T-helper 1 cell treated with Interleukin-12 subunit alpha and Interleukin-12 subunit beta and Interleukin-4 antibody, amounts not matched to agents 30 μg/mL and 1 μg/mL, for 36 hours (primary cell): ENCODE data around the gene CAB39L.

Source experiments
- H3K27ac Mint-ChIP-seq: one replicate; pipeline ENCODE4 v1.8.0; 2021; ENCODE audit warnings: mild to moderate bottlenecking, mixed read lengths
- H3K27me3 Mint-ChIP-seq: one replicate; pipeline ENCODE4 v1.8.0; 2021; ENCODE audit warnings: low read depth, mixed read lengths
- H3K36me3 Mint-ChIP-seq: one replicate; pipeline ENCODE4 v1.8.0; 2021; ENCODE audit warnings: low read depth, mixed read lengths
- H3K4me1 Mint-ChIP-seq: one replicate; pipeline ENCODE4 v1.8.0; 2021; ENCODE audit warnings: low read depth, mixed read lengths
- H3K4me3 Mint-ChIP-seq: one replicate; pipeline ENCODE4 v1.8.0; 2021; ENCODE audit warnings: mild to moderate bottlenecking, moderate library complexity, mixed read lengths
- H3K9me3 Mint-ChIP-seq: one replicate; pipeline ENCODE4 v1.8.0; 2021; ENCODE audit warnings: mixed read lengths

Gene CAB39L

GRCh38 chr13:49452725-49453457 is 9.0 kb upstream of the CAB39L start:
- Mint-ChIP-seq H3K4me1 (peaks cover 28% of the 10 kb centered on the region), H3K4me3 (no peak overlapping the region)

GRCh38 chr13:49450105-49450819 is 6.4 kb upstream of the CAB39L start:
- Mint-ChIP-seq H3K27ac (no peak overlapping the region), H3K9me3 (no peaks in the 10 kb centered on the region), H3K4me3 (no peak overlapping the region), H3K36me3 (peaks cover 21% of the 10 kb centered on the region), H3K27me3 (no peaks in the 10 kb centered on the region), H3K4me1 (peaks cover 40% of the 10 kb centered on the region)

More at GRCh38 chr13:49452725-49453457, 9.0 kb upstream of the CAB39L start:
- H3K27me3 Mint-ChIP-seq, result no peaks in the 10 kb centered on the region
- no peak overlapping the region for H3K27ac Mint-ChIP-seq
- H3K36me3 Mint-ChIP-seq, result peaks cover 19% of the 10 kb centered on the region
- H3K9me3 Mint-ChIP-seq, result no peaks in the 10 kb centered on the region

DNA sequence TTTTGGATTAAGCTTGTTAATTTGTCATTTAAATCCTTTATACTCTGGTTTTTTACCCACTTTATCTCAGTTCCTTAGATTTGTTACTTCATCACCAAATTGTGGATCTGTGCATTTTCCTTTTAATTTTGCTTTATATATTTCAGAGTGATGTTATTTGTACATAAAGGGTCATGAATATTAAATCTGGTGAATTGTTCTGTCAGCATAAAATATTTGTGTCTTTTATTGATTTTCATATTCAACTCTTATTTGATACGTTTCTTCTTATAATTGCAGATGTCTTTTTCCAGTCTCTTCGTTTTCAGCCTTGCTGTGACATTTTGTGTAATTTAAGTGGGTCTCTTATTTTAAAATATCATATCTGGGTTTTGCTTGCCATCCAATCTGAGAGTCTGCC is 4.9 kb upstream of the CAB39L start:
- Mint-ChIP-seq H3K4me3 (no peak overlapping the region), H3K36me3 (peaks cover 20% of the 10 kb centered on the region), H3K27ac (no peak overlapping the region), H3K4me1 (peaks cover 31% of the 10 kb centered on the region), H3K9me3 (no peaks in the 10 kb centered on the region), H3K27me3 (no peaks in the 10 kb centered on the region)

DNA sequence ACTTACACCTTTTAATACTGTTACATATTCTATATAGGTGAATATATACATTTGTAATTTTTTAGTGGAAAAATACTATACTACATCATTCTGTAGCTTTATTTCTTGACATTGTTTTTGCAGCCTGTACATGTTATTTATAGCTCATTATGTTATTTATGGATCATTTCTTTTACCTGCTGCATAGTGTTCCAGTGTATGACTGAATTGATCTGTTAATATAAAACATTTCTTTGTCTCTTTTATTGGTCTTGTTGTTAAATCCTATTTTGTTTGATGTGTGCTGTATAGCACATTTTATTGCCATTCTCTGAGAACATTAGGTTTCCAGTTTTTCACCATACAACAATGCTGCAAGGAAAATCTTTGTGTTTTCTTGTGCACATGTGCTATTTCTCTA is 2.6 kb upstream of the CAB39L start:
- peaks cover 42% of the 10 kb centered on the region for H3K4me1 Mint-ChIP-seq
- H3K36me3 Mint-ChIP-seq, result peaks cover 16% of the 10 kb centered on the region
- H3K27ac Mint-ChIP-seq, result peak overlapping the region; percentile 68
- no peaks in the 10 kb centered on the region for H3K27me3 Mint-ChIP-seq
- peak overlapping the region; percentile 66 for H3K4me3 Mint-ChIP-seq
- no peaks in the 10 kb centered on the region for H3K9me3 Mint-ChIP-seq

DNA sequence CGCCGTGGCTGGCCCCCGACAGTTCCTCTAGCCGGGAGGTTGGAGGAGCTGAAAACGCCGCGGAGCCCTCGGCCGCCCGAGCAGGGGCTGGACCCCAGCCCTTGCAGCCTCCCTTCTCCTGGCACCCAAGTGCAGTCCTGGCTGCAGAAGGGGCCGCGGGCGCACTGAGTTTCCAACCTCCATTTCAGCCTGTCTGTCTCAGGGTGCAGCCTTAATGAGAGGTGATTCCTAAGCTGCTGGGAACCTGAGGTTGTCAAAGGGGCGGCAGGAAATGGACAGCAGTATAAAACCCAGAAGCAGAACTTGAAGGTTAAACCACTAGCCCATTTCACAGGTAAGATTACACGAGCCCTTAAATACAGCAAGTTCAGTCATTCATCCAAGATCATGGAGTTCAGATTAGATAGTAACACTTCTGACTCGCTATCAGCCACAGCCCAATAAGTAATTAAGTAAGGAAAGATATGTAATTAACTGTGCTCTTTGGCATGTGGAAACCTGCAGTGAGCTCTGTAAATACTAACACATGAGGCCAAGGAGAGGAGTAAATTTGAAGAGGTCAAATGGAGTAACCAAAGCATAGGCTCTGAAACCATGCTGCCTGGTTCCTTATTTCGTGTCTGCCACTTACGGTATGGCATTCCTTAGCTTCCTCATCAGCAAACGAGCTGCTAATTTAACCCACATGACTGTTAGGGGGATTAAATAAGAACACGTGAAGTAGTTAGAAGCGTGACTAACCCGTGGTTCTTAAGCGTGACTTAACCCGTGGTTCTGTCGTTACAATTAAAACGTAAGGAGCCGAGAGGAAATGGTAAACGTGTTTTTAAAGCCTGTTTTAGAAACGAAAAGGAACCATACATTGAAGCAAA is 896 bp upstream of the CAB39L start:
- no peaks in the 10 kb centered on the region for H3K9me3 Mint-ChIP-seq
- peak overlapping the region; percentile 99 for H3K27ac Mint-ChIP-seq
- H3K36me3 Mint-ChIP-seq, result peaks cover 13% of the 10 kb centered on the region
- peaks cover 36% of the 10 kb centered on the region for H3K4me1 Mint-ChIP-seq
- H3K27me3 Mint-ChIP-seq, result no peaks in the 10 kb centered on the region
- H3K4me3 Mint-ChIP-seq, result peak overlapping the region; percentile 94

- peaks cover 6% of the 10 kb centered on the region for H3K36me3 Mint-ChIP-seq
- peaks cover 4% of the 10 kb centered on the region for H3K27me3 Mint-ChIP-seq
- peaks cover 30% of the 10 kb centered on the region for H3K4me1 Mint-ChIP-seq
- H3K9me3 Mint-ChIP-seq, result no peaks in the 10 kb centered on the region
- H3K4me3 Mint-ChIP-seq, result peak overlapping the region; percentile 94
- peak overlapping the region; percentile 99 for H3K27ac Mint-ChIP-seq
These were observed 534 bp downstream of the CAB39L start for GRCh38 chr13:49443357-49443703.

- H3K9me3 Mint-ChIP-seq, result no peaks in the 10 kb centered on the region
- peak overlapping the region; percentile 23 for H3K27ac Mint-ChIP-seq
- peaks cover 4% of the 10 kb centered on the region for H3K27me3 Mint-ChIP-seq
- peaks cover 22% of the 10 kb centered on the region for H3K4me1 Mint-ChIP-seq
- H3K36me3 Mint-ChIP-seq, result peaks cover 3% of the 10 kb centered on the region
- H3K4me3 Mint-ChIP-seq, result peak overlapping the region; percentile 9
These were observed 2.0 kb downstream of the CAB39L start for GRCh38 chr13:49441846-49442245.

GRCh38 chr13:49441312-49441711 is 2.6 kb downstream of the CAB39L start:
- H3K27ac Mint-ChIP-seq, result no peak overlapping the region
- no peak overlapping the region for H3K4me3 Mint-ChIP-seq
- H3K27me3 Mint-ChIP-seq, result peaks cover 4% of the 10 kb centered on the region
- no peaks in the 10 kb centered on the region for H3K9me3 Mint-ChIP-seq
- H3K4me1 Mint-ChIP-seq, result peaks cover 17% of the 10 kb centered on the region
- peaks cover 3% of the 10 kb centered on the region for H3K36me3 Mint-ChIP-seq

DNA sequence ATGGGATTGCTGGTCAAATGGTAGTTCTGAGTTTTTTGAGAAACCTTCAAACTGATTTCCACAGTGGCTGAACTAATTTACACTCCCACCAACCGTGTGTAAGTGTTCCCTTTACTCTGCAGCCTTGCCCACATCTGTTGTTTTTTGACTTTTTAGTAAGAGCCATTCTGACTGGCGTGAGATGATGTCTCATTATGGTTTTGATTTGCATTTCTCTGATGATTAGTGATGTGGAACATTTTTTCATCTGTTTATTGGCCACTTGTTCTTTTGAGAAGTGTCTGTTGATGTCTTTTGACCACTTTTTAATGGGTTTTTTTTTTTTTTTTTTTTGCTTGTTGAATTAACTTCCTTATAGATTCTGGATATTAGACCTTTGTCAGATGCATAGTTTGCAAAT is 4.3 kb downstream of the CAB39L start:
- Mint-ChIP-seq H3K9me3 (no peaks in the 10 kb centered on the region), H3K27ac (no peak overlapping the region), H3K4me3 (no peak overlapping the region), H3K36me3 (peaks cover 3% of the 10 kb centered on the region), H3K4me1 (peaks cover 14% of the 10 kb centered on the region), H3K27me3 (peaks cover 4% of the 10 kb centered on the region)

- H3K4me1 Mint-ChIP-seq, result peaks cover 8% of the 10 kb centered on the region
- peaks cover 4% of the 10 kb centered on the region for H3K36me3 Mint-ChIP-seq
- H3K4me3 Mint-ChIP-seq, result no peak overlapping the region
- H3K27me3 Mint-ChIP-seq, result peaks cover 4% of the 10 kb centered on the region
- H3K27ac Mint-ChIP-seq, result no peak overlapping the region
- no peaks in the 10 kb centered on the region for H3K9me3 Mint-ChIP-seq
These were observed 6.2 kb downstream of the CAB39L start for GRCh38 chr13:49437705-49438104.

- Mint-ChIP-seq H3K27ac (no peak overlapping the region), H3K4me1 (peaks cover 3% of the 10 kb centered on the region), H3K4me3 (no peak overlapping the region)
These were observed 7.0 kb downstream of the CAB39L start for GRCh38 chr13:49436890-49437289.

GRCh38 chr13:49435992-49436391 is 7.9 kb downstream of the CAB39L start:
- Mint-ChIP-seq H3K27ac (no peak overlapping the region), H3K36me3 (peaks cover 4% of the 10 kb centered on the region), H3K27me3 (peaks cover 4% of the 10 kb centered on the region), H3K4me1 (no peaks in the 10 kb centered on the region), H3K9me3 (no peaks in the 10 kb centered on the region), H3K4me3 (no peak overlapping the region)

More at GRCh38 chr13:49436890-49437289, 7.0 kb downstream of the CAB39L start:
- peaks cover 4% of the 10 kb centered on the region for H3K27me3 Mint-ChIP-seq
- peaks cover 4% of the 10 kb centered on the region for H3K36me3 Mint-ChIP-seq
- H3K9me3 Mint-ChIP-seq, result no peaks in the 10 kb centered on the region

DNA sequence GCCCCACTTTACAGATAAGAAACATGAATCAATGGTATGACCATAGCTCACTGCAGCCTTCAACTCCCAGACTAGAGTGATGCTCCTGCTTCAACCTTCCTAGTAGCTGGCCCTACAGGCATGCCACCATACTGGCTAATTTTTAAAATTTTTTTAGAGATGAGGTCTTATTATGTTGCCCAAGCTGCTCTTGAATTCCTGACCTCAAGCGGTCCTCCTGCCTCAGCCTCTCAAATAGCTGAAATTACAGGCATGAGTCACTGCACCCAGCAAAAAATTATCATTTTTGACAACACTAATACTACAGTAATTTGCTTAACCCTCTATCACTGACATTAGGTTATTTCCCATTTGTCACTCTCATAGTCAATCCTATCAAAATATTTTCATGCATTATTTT is 14.7 kb downstream of the CAB39L start:
- Mint-ChIP-seq H3K4me1 (no peaks in the 10 kb centered on the region), H3K27me3 (no peaks in the 10 kb centered on the region), H3K9me3 (no peaks in the 10 kb centered on the region), H3K4me3 (no peak overlapping the region), H3K36me3 (peaks cover 3% of the 10 kb centered on the region), H3K27ac (no peak overlapping the region)

DNA sequence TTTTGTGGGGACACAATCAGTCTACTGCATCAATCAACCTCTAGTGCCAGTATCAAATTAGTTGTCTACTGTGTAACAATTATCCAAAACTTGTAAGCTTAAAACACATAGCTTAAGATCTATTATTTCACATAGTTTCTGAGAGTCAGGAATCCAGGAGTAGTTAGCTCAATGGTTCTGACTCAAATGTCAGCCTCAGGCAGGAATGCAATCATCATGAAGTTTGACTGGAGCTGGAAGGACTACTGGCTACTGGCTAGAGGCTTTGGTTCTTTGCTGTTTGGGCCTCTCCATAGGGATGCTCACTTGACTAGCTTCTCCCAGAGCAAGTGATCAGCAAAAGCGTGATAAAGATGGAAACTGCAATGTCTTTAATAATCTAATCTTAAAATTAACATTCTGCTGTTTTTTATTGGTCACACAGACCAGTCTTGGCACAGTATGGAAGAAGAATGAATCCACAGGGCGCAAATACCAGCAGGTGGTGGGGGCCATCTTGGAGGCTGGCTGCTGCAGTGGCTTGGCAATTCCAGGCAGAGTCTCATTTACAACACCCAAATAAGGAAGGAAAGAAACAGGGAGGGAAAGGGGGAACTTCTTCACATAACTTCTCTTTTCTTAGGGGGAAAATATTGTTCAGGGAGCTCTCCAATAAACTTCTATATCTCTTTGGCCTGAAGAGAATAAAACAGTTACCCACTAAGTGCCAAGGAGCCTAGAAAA is 15.7 kb downstream of the CAB39L start:
- H3K9me3 Mint-ChIP-seq, result no peaks in the 10 kb centered on the region
- H3K4me3 Mint-ChIP-seq, result no peak overlapping the region
- no peaks in the 10 kb centered on the region for H3K4me1 Mint-ChIP-seq
- no peaks in the 10 kb centered on the region for H3K27me3 Mint-ChIP-seq
- no peak overlapping the region for H3K27ac Mint-ChIP-seq
- no peaks in the 10 kb centered on the region for H3K36me3 Mint-ChIP-seq
